ENCODE measurements around the gene TPPP2. TPM values are rescaled to one million over a fixed set of nuclear protein-coding genes. Genes with fewer than 3 reads are reported as not detected.

TPPP2 gene
- total and polyA plus RNA-seq, 9 donors: 0.62 to 2.5 (median 1.3) TPM; not detected in 1

DNA sequence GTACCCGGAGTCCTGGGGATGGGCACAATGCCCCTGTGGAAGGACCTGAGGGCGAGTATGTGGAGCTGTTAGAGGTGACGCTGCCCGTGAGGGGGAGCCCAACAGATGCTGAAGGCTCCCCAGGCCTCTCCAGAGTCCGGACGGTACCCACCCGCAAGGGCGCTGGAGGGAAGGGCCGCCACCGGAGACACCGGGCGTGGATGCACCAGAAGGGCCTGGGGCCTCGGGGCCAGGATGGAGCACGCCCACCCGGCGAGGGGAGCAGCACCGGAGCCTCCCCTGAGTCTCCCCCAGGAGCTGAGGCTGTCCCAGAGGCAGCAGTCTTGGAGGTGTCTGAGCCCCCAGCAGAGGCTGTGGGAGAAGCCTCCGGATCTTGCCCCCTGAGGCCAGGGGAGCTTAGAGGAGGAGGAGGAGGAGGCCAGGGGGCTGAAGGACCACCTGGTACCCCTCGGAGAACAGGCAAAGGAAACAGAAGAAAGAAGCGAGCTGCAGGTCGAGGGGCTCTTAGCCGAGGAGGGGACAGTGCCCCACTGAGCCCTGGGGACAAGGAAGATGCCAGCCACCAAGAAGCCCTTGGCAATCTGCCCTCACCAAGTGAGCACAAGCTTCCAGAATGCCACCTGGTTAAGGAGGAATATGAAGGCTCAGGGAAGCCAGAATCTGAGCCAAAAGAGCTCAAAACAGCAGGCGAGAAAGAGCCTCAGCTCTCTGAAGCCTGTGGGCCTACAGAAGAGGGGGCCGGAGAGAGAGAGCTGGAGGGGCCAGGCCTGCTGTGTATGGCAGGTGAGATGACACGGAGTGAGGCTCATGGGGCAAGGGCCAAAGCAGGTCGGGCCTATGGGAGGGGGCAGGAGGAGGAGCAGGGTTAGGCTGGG lies 44.6 kb downstream of the TPPP2 start:
- Histone ChIP-seq H3K36me3 (no peaks in the 10 kb centered on the region), H3K27ac (no peak overlapping the region), H3K27me3 (no peaks in the 10 kb centered on the region), H3K9me3 (no peaks in the 10 kb centered on the region), H3K4me1 (ENCODE audit: insufficient read depth) (peaks cover 1% of the 10 kb centered on the region), H3K4me3 (no peak overlapping the region)
- TF ChIP-seq EP300 (IDR thresholded peaks at IDR 0.05) (no peak), POLR2A (IDR thresholded peaks at IDR 0.05) (no peak)
- TF ChIP-seq, protein P1, sequence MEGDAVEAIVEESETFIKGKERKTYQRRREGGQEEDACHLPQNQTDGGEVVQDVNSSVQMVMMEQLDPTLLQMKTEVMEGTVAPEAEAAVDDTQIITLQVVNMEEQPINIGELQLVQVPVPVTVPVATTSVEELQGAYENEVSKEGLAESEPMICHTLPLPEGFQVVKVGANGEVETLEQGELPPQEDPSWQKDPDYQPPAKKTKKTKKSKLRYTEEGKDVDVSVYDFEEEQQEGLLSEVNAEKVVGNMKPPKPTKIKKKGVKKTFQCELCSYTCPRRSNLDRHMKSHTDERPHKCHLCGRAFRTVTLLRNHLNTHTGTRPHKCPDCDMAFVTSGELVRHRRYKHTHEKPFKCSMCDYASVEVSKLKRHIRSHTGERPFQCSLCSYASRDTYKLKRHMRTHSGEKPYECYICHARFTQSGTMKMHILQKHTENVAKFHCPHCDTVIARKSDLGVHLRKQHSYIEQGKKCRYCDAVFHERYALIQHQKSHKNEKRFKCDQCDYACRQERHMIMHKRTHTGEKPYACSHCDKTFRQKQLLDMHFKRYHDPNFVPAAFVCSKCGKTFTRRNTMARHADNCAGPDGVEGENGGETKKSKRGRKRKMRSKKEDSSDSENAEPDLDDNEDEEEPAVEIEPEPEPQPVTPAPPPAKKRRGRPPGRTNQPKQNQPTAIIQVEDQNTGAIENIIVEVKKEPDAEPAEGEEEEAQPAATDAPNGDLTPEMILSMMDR (IDR thresholded peaks at IDR 0.05): no peak
- intact Hi-C loops (cut with DNase I): no loop called here
- WGBS, 3 donors: 80 to 84% (median 83%) methylated on average over 26 of the region's 26 CpGs
- DNase-seq: peak in 1 of 5 donors; percentile 33

- WGBS, 3 donors: 75 to 81% (median 77%) methylated on average over 9 of the region's 9 CpGs
- peaks cover 1% of the 10 kb centered on the region for H3K4me1 ChIP-seq (ENCODE audit: insufficient read depth)
- H3K27ac ChIP-seq: no peak overlapping the region
- TF ChIP-seq, protein P1 (IDR thresholded peaks at IDR 0.05): no peak
- no peak for TF ChIP-seq POLR2A (IDR thresholded peaks at IDR 0.05)
- TF ChIP-seq EP300 (IDR thresholded peaks at IDR 0.05): no peak
- H3K9me3 ChIP-seq: no peaks in the 10 kb centered on the region
- intact Hi-C loops (cut with DNase I): no loop called here
- DNase-seq: no peak
- H3K36me3 ChIP-seq: no peaks in the 10 kb centered on the region
- no peaks in the 10 kb centered on the region for H3K27me3 ChIP-seq
- H3K4me3 ChIP-seq: no peak overlapping the region
Measured at GRCh38 chr14:21075719-21076437, 45.9 kb downstream of the TPPP2 start.

GRCh38 chr14:21077672-21078071 lies 47.7 kb downstream of the TPPP2 start:
- Histone ChIP-seq H3K36me3 (no peaks in the 10 kb centered on the region), H3K27me3 (no peaks in the 10 kb centered on the region), H3K27ac (no peak overlapping the region), H3K4me1 (ENCODE audit: insufficient read depth) (no peaks in the 10 kb centered on the region), H3K4me3 (no peak overlapping the region), H3K9me3 (no peaks in the 10 kb centered on the region)
- DNase-seq: no peak
- 88 to 96% (median 94%) methylated on average over 2 of the region's 2 CpGs for WGBS, 3 donors
- intact Hi-C loops (cut with DNase I): no loop called here
- no peak for TF ChIP-seq POLR2A (IDR thresholded peaks at IDR 0.05)
- TF ChIP-seq, protein P1 (IDR thresholded peaks at IDR 0.05): no peak
- no peak for TF ChIP-seq EP300 (IDR thresholded peaks at IDR 0.05)

GRCh38 chr14:21078287-21078686 lies 48.3 kb downstream of the TPPP2 start:
- intact Hi-C loops (cut with DNase I): no loop called here
- Histone ChIP-seq H3K36me3 (no peaks in the 10 kb centered on the region), H3K9me3 (no peaks in the 10 kb centered on the region), H3K27me3 (no peaks in the 10 kb centered on the region), H3K4me1 (ENCODE audit: insufficient read depth) (no peaks in the 10 kb centered on the region), H3K4me3 (no peak overlapping the region), H3K27ac (no peak overlapping the region)
- DNase-seq: no peak
- 79 to 85% (median 83%) methylated on average over 5 of the region's 5 CpGs for WGBS, 3 donors
- TF ChIP-seq, protein P1 (IDR thresholded peaks at IDR 0.05): no peak
- TF ChIP-seq POLR2A (IDR thresholded peaks at IDR 0.05): no peak
- TF ChIP-seq EP300 (IDR thresholded peaks at IDR 0.05): no peak

All from ovary (tissue), 9 donors.